AG04449 (cell line): ENCODE results near the gene ZNF415.

Experiments used
- CTCF ChIA-PET: fragments of 350-600 bp; formaldehyde crosslinking; extraction: SDS; loops from one replicate; lab custom pipeline; 2021; ENCODE audit warnings: antibody characterized with exemption; lab: Yijun Ruan, JAX
- POLR2A ChIA-PET: fragments of 400-600, 350-600 bp; formaldehyde crosslinking; extraction: SDS; loops from one replicate; lab custom pipeline; 2020; ENCODE audit warnings: antibody characterized with exemption, inconsistent platforms; lab: Yijun Ruan, JAX
- DNase-seq: peaks from one replicate; pipeline ENCODE4 v3.0.0-alpha.2; 2010; ENCODE audit warnings: low read depth, low spot score
- H3K4me3 ChIP-seq: 2 replicates; pipeline ENCODE4 v1.5.1; 2011; ENCODE audit warnings: low read depth, mild to moderate bottlenecking, control low read depth, low read length
- TF ChIP-seq, protein P1 (sequence below): IDR thresholded peaks from one replicate; pipeline ENCODE4 v1.5.1; 2011; ENCODE audit warnings: mild to moderate bottlenecking, moderate library complexity, low read length, control low read depth, inconsistent platforms; ENCODE audit not compliant: insufficient read depth; ENCODE audit errors: missing control alignments

Gene ZNF415

DNA sequence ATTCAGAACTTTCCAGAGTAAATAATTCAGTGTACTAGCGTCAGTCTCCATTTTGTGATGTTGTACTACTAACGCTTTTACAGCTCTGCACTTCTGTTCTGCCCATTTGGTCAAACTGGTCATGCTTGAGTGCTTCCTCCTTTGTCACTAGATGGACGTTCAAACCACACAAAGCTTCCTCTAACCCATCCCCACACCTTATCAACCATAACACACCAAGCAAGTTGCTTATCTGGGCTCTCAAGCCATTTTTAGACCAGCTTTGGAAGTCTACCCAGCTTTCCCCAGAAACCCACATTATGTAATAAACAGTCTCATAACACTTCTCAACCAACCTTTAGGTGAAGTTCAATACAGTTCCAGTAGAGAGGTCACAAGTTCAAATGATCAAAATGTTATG is 28.4 kb upstream of the ZNF415 start:
- ChIA-PET POLR2A (no interaction called here), CTCF (no interaction called here)
- no peak overlapping the region for H3K4me3 ChIP-seq
- no peak for DNase-seq
- TF ChIP-seq, protein P1, sequence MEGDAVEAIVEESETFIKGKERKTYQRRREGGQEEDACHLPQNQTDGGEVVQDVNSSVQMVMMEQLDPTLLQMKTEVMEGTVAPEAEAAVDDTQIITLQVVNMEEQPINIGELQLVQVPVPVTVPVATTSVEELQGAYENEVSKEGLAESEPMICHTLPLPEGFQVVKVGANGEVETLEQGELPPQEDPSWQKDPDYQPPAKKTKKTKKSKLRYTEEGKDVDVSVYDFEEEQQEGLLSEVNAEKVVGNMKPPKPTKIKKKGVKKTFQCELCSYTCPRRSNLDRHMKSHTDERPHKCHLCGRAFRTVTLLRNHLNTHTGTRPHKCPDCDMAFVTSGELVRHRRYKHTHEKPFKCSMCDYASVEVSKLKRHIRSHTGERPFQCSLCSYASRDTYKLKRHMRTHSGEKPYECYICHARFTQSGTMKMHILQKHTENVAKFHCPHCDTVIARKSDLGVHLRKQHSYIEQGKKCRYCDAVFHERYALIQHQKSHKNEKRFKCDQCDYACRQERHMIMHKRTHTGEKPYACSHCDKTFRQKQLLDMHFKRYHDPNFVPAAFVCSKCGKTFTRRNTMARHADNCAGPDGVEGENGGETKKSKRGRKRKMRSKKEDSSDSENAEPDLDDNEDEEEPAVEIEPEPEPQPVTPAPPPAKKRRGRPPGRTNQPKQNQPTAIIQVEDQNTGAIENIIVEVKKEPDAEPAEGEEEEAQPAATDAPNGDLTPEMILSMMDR: no peak

GRCh38 chr19:53160350-53160749 is 27.6 kb upstream of the ZNF415 start:
- DNase-seq: no peak
- no peak overlapping the region for H3K4me3 ChIP-seq
- CTCF ChIA-PET: no interaction called here
- POLR2A ChIA-PET: no interaction called here
- TF ChIP-seq, protein P1: no peak

GRCh38 chr19:53158119-53158656 is 25.5 kb upstream of the ZNF415 start:
- POLR2A ChIA-PET: no interaction called here
- CTCF ChIA-PET: interaction anchor here (0.7 kb wide), 1 partner anchor 267 kb away, joined by 3 read pairs; no protein-coding TSS in a partner anchor
- TF ChIP-seq, protein P1: no peak
- H3K4me3 ChIP-seq: peak overlapping the region; percentile 67
- no peak for DNase-seq

DNA sequence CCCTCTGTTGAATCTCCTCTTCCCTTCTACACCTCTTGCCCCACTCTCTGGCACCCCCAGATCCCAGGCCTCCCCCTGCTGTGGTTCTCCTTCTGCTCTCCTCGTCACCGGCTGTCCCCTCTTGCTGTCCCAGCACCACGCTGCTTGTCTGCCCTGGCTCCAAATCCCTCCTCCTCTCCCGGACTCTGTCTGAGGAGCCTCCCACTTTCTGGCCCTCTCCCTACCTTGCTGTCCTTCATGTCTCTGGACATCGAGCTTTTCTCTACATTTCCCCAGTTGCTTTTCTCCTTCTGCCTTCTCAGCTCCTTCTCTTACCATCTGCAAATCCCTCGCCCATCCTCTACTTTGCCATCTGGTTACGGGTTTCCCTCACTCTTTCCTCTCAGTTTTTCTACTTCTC is 24.9 kb upstream of the ZNF415 start:
- no peak for DNase-seq
- TF ChIP-seq, protein P1: no peak
- H3K4me3 ChIP-seq: peak overlapping the region; percentile 67
- CTCF ChIA-PET: no interaction called here
- POLR2A ChIA-PET: no interaction called here

DNA sequence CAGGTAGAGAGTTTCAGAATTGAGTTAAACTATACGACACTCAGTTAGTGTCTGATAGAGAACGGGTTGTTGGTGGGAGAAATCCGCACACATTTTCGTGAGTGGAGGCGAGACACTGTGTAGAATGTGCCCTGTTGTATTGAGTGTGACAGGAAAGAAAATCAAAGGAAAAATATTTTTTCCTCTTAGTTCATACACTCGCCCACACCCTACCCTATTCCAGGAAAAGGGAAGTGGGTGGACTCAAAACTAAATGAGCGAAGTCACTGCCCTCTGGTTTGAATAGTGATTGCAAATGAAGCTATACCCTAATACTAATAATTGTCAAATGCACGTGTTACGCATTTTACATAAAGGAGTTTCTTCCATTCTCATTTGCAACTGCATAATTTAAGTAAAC is 24.1 kb upstream of the ZNF415 start:
- CTCF ChIA-PET: interaction anchor here (0.6 kb wide), 1 partner anchor 12 kb away, joined by 3 read pairs; no protein-coding TSS in a partner anchor
- POLR2A ChIA-PET: no interaction called here
- TF ChIP-seq, protein P1: no peak
- no peak for DNase-seq
- H3K4me3 ChIP-seq: no peak overlapping the region

DNA sequence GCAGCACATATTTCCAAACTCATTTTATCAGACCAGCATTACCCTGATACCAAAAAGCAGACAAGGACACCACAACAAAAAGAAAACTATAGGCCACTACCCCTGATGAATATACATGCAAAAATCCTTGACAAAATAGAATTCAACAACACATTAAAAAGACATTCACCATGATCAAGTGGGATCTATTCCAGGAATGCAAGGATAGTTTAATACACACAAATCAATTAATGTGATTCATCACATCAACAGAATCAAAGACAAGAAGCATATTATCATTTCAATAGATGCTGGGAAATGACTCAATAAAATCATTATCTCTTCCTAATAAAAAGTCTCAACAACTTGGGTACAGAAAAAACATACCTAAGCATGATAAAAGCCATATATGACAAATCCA is 14.9 kb upstream of the ZNF415 start:
- ChIA-PET CTCF (no interaction called here), POLR2A (no interaction called here)
- no peak for DNase-seq
- H3K4me3 ChIP-seq: no peak overlapping the region
- TF ChIP-seq, protein P1: no peak
